GM23338 (cell line): Measurements from ENCODE around the gene CDH4.

Source experiments
- CREB1 ChIP-seq: fragments of 250-450 bp; sonication (Bioruptor Pico); IDR thresholded peaks from 2 replicates; pipeline ENCODE4 v1.5.0; 2020; ENCODE audit warnings: low read depth, mild to moderate bottlenecking, moderate library complexity
- CTCF ChIP-seq, 2 experiments: fragments of 200-600 bp in 1 of 2; sonication (generic) in 1 of 2; conservative IDR thresholded peaks; 2 replicates each; pipeline versions ENCODE4 v1.5.1 to v1.6.1; 2016 to 2017; ENCODE audit warnings: antibody characterized with exemption in 2 of 2, low read depth in 2 of 2, mild to moderate bottlenecking in 2 of 2, moderate library complexity in 1 of 2
- EZH2 ChIP-seq: fragments of 200-600 bp; sonication (generic); IDR thresholded peaks from one replicate; pipeline ENCODE4 v1.8.0; 2017; ENCODE audit warnings: antibody characterized with exemption, mild to moderate bottlenecking, low read depth; ENCODE audit not compliant: unreplicated experiment
- EZH2phosphoT487 ChIP-seq: fragments of 200-600 bp; sonication (generic); IDR thresholded peaks from one replicate; pipeline ENCODE4 v1.8.1; 2018; ENCODE audit warnings: antibody characterized with exemption; ENCODE audit not compliant: unreplicated experiment
- JUNB ChIP-seq: IDR thresholded peaks from one replicate; pipeline ENCODE4 v1.6.1; 2016; ENCODE audit warnings: antibody characterized with exemption; ENCODE audit not compliant: unreplicated experiment
- POLR2AphosphoS5 ChIP-seq: IDR thresholded peaks from 2 replicates; pipeline ENCODE4 v1.6.1; 2016; ENCODE audit warnings: antibody characterized with exemption, low read depth
- REST ChIP-seq: IDR thresholded peaks from one replicate; pipeline ENCODE4 v1.6.1; 2018; ENCODE audit warnings: antibody characterized with exemption; ENCODE audit not compliant: unreplicated experiment
- STAT1 ChIP-seq: IDR thresholded peaks from one replicate; pipeline ENCODE4 v1.6.1; 2016; ENCODE audit warnings: antibody characterized with exemption; ENCODE audit not compliant: unreplicated experiment

- TF ChIP-seq EZH2: no peak
- TF ChIP-seq POLR2AphosphoS5: no peak
- TF ChIP-seq CTCF (conservative IDR thresholded peaks at IDR 0.05; ENCODE audit: low read depth in 2 of 2): no peak
- TF ChIP-seq REST: no peak
- no peak for TF ChIP-seq JUNB
- no peak for TF ChIP-seq EZH2phosphoT487
- TF ChIP-seq CREB1: no peak
- no peak for TF ChIP-seq STAT1
These were observed 665.5 kb downstream of the CDH4 start for GRCh38 chr20:61917474-61918145.
